IMR-90 (cell line): ENCODE results near the gene ACAT2. TPM values are rescaled to one million over a fixed set of nuclear protein-coding genes. Genes with fewer than 3 reads are reported as not detected.
A peak's percentile ranks its signal among the peaks of the same experiment; 100 is the strongest.

Source experiments
- ATAC-seq: fragments of 200-7000 bp; cut with Tn5 transposase; 2 replicates; pipeline ENCODE4 v1.9.1; 2020; ENCODE audit warnings: low read depth, mild to moderate bottlenecking, moderate library complexity
- BruUV-seq: library from RNA; stranded (reverse); fragments of 400-500 nt; replicated peaks from 2 replicates; lab custom pipeline; 2021; lab: Mats Ljungman, UMichigan
- CTCF ChIA-PET: fragments of 300-600 bp; formaldehyde crosslinking; extraction: SDS; loops from one replicate; lab custom pipeline; 2021; ENCODE audit warnings: antibody characterized with exemption; lab: Yijun Ruan, JAX
- POLR2A ChIA-PET: fragments of 300-600 bp; sonication (Branson Sonifier 250); formaldehyde crosslinking; loops from one replicate; lab custom pipeline; 2022; ENCODE audit warnings: antibody characterized with exemption; ENCODE audit not compliant: unreplicated experiment; lab: Charles Lee
- DNase-seq: peaks from one replicate; pipeline ENCODE4 v3.0.0; 2013
- H2AFZ ChIP-seq: replicated peaks from 2 replicates; pipeline ENCODE3; 2013; ENCODE audit warnings: low read length, mild to moderate bottlenecking; ENCODE audit not compliant: poor library complexity
- H2AK5ac ChIP-seq: 2 replicates; pipeline ENCODE4 v1.6.1; 2013; ENCODE audit warnings: low read depth, low read length, inconsistent platforms
- H2AK9ac ChIP-seq: replicated peaks from 2 replicates; pipeline ENCODE3; 2013; ENCODE audit warnings: mild to moderate bottlenecking, low read depth, low read length, moderate library complexity; ENCODE audit not compliant: poor library complexity
- H2BK120ac ChIP-seq: 2 replicates; pipeline ENCODE4 v1.6.1; 2013; ENCODE audit warnings: low read depth, low read length, inconsistent platforms
- H2BK15ac ChIP-seq: 3 replicates; pipeline ENCODE4 v1.6.1; 2013; ENCODE audit warnings: low read depth, low read length, inconsistent platforms
- H2BK20ac ChIP-seq: 2 replicates; pipeline ENCODE4 v1.6.1; 2013; ENCODE audit warnings: low read depth, mild to moderate bottlenecking, inconsistent platforms, low read length, moderate library complexity
- H2BK5ac ChIP-seq: 2 replicates; pipeline ENCODE4 v1.6.1; 2013; ENCODE audit warnings: mild to moderate bottlenecking, low read depth, low read length, inconsistent platforms; ENCODE audit not compliant: poor library complexity, severe bottlenecking
- H3K14ac ChIP-seq: replicated peaks from 2 replicates; pipeline ENCODE4 v1.6.1; 2013; ENCODE audit warnings: low read depth, low read length, inconsistent platforms
- H3K18ac ChIP-seq: 2 replicates; pipeline ENCODE4 v1.6.1; 2013; ENCODE audit warnings: low read depth, low read length, control low read depth
- H3K23ac ChIP-seq: 2 replicates; pipeline ENCODE4 v1.6.1; 2013; ENCODE audit warnings: low read depth, low read length, inconsistent platforms
- H3K27ac ChIP-seq: 2 replicates; pipeline ENCODE4 v1.5.1; 2013; ENCODE audit warnings: mild to moderate bottlenecking, control low read depth, low read length; ENCODE audit not compliant: insufficient read depth
- H3K27me3 ChIP-seq: 2 replicates; pipeline ENCODE4 v1.6.1; 2013; ENCODE audit warnings: low read length; ENCODE audit not compliant: control insufficient read depth, insufficient read depth
- H3K36me3 ChIP-seq: 2 replicates; pipeline ENCODE4 v1.6.1; 2013; ENCODE audit warnings: low read length, mixed read lengths; ENCODE audit not compliant: control insufficient read depth, insufficient read depth
- H3K4ac ChIP-seq: 2 replicates; pipeline ENCODE4 v1.6.1; 2013; ENCODE audit warnings: low read depth, low read length, inconsistent platforms
- H3K4me1 ChIP-seq: 2 replicates; pipeline ENCODE4 v1.6.1; 2013; ENCODE audit warnings: low read length, mixed read lengths; ENCODE audit not compliant: control insufficient read depth, insufficient read depth
- H3K4me2 ChIP-seq: 2 replicates; pipeline ENCODE4 v1.6.1; 2013; ENCODE audit warnings: low read depth, mild to moderate bottlenecking, control low read depth, low read length, moderate library complexity
- H3K4me3 ChIP-seq: 2 replicates; pipeline ENCODE4 v1.5.1; 2013; ENCODE audit warnings: low read depth, mild to moderate bottlenecking, control low read depth, low read length, moderate library complexity; ENCODE audit not compliant: insufficient read depth
- H3K56ac ChIP-seq: 2 replicates; pipeline ENCODE4 v1.6.1; 2013; ENCODE audit warnings: low read length, inconsistent platforms; ENCODE audit not compliant: insufficient read depth; ENCODE audit errors: extremely low read depth
- H3K79me1 ChIP-seq, 2 experiments: 2 replicates each; pipeline ENCODE4 v1.6.1; 2013; ENCODE audit warnings: low read length in 2 of 2, inconsistent platforms in 1 of 2, low read depth in 1 of 2
- H3K9ac ChIP-seq: 2 replicates; pipeline ENCODE4 v1.6.1; 2013; ENCODE audit warnings: low read depth, low read length, control low read depth
- H3K9me1 ChIP-seq: 2 replicates; pipeline ENCODE4 v1.6.1; 2013; ENCODE audit warnings: low read length, inconsistent platforms; ENCODE audit not compliant: insufficient read depth
- H3K9me3 ChIP-seq: 2 replicates; pipeline ENCODE4 v1.6.1; 2013; ENCODE audit warnings: low read length; ENCODE audit not compliant: control insufficient read depth, insufficient read depth
- H4K20me1 ChIP-seq: 2 replicates; pipeline ENCODE4 v1.6.1; 2013; ENCODE audit warnings: low read length, inconsistent platforms; ENCODE audit not compliant: insufficient read depth
- H4K5ac ChIP-seq: 2 replicates; pipeline ENCODE4 v1.6.1; 2013; ENCODE audit warnings: mild to moderate bottlenecking, low read depth, low read length, control low read depth
- H4K8ac ChIP-seq, 2 experiments: 2 replicates each; pipeline ENCODE4 v1.6.1; 2013; ENCODE audit warnings: low read depth in 2 of 2, low read length in 2 of 2, control low read depth in 1 of 2, inconsistent platforms in 1 of 2
- H4K91ac ChIP-seq: 2 replicates; pipeline ENCODE4 v1.6.1; 2013; ENCODE audit warnings: low read depth, low read length, inconsistent platforms; ENCODE audit not compliant: insufficient read depth
- CTCF ChIP-seq: conservative IDR thresholded peaks from 2 replicates; pipeline ENCODE4 v1.5.1; 2012; ENCODE audit warnings: mild to moderate bottlenecking, low read depth, low read length, improper control_type of control experiment
- ELK1 ChIP-seq: fragments of 150-350 bp; IDR thresholded peaks from 2 replicates; pipeline ENCODE4 v1.6.1; 2016; ENCODE audit warnings: low read depth, mild to moderate bottlenecking, low read length, moderate library complexity, borderline replicate concordance
- POLR2A ChIP-seq: IDR thresholded peaks from 2 replicates; pipeline ENCODE4 v1.6.1; 2012; ENCODE audit warnings: mild to moderate bottlenecking, low read depth, low read length
- RAD21 ChIP-seq: IDR thresholded peaks from 2 replicates; pipeline ENCODE4 v1.6.1; 2012; ENCODE audit warnings: low read length, improper control_type of control experiment
- RCOR1 ChIP-seq: IDR thresholded peaks from 2 replicates; pipeline ENCODE4 v1.6.1; 2012; ENCODE audit warnings: mild to moderate bottlenecking, low read length, improper control_type of control experiment; ENCODE audit not compliant: insufficient replicate concordance
- SMC3 ChIP-seq: fragments of 150-350 bp; IDR thresholded peaks from 2 replicates; pipeline ENCODE4 v1.6.1; 2016; ENCODE audit warnings: low read depth, mild to moderate bottlenecking, antibody characterized with exemption, low read length, moderate library complexity
- WGBS, 2 experiments: methylation state at CpG; one replicate each; pipeline versions ENCODE4 v1.1.5 to v1.1.7; 2013; ENCODE audit warnings: missing lambda C conversion rate in 2 of 2; ENCODE audit not compliant: insufficient read length in 1 of 2; ENCODE audit errors: extremely low coverage in 2 of 2; 5-methylcytosine and 5-hydroxymethylcytosine counted together
- dilution Hi-C: fragments of 300-500 bp; cut with HindIII; formaldehyde crosslinking; loops from one replicate; pipeline ENCODE4 v1.14.3; 2018; ENCODE audit warnings: low sequenced_read_pairs; ENCODE audit not compliant: unreplicated experiment
- in situ Hi-C: fragments of 300-500 bp; cut with MboI; formaldehyde crosslinking; loops from 3 replicates; pipeline ENCODE4 v1.14.3; 2019; ENCODE audit warnings: low sequenced_read_pairs, inconsistent platforms, mixed read lengths
- intact Hi-C: fragments of 100-400 bp; cut with micrococcal nuclease; formaldehyde crosslinking; loops from 2 replicates; pipeline ENCODE4 v1.10.0; 2022
- polyA plus RNA-seq, 3 experiments: library from polyadenylated mRNA; depleted of rRNA; stranded (reverse); fragments of >200 nt; gene quantifications; 2 replicates each; pipeline ENCODE4 v1.2.3, GENCODE V29; 2012; ENCODE audit warnings: low replicate concordance in 1 of 3
- total RNA-seq: library from RNA; depleted of rRNA; stranded (reverse); fragments of >200 nt; gene quantifications from 2 replicates; pipeline ENCODE4 v1.2.3, GENCODE V29; 2012

ACAT2 gene
- total and polyA plus RNA-seq, 2 of the 4 experiments (the other 2 are of a cell fraction) = 30.5 to 45.2 TPM

DNA sequence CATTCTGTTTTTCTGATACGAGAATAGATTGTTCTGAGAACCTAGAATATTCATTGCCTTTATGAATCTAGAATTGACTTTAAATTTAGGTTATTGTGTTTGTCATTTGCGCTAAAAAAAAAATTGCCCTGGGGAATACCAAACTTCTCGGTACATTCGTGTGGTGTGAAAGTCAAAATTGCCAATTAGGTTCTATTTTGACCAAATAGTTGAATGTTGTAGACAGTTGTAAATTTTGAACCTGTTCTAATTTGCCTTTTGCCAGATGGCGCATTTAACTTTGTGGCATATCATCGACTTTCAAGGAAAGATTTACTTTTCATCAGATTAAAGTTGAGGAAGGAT lies 31.5 kb upstream of the ACAT2 start:
- Histone ChIP-seq H2BK120ac (no peak overlapping the region), H3K18ac (no peak overlapping the region), H3K4me2 (no peak overlapping the region), H2BK20ac (no peak overlapping the region), H4K5ac (no peak overlapping the region), H2BK5ac (no peak overlapping the region), H3K4me1 (peaks cover 3% of the 10 kb centered on the region; the same call in 1 of the 2 replicates), H2AK5ac (no peak overlapping the region), H3K27ac (no peak overlapping the region), H3K9me3 (no peaks in the 10 kb centered on the region), H4K8ac (no peak overlapping the region), H2BK15ac (no peak overlapping the region), H3K27me3 (no peaks in the 10 kb centered on the region), H3K4ac (no peak overlapping the region), H3K9ac (no peak overlapping the region), H4K20me1 (peaks cover 76% of the 10 kb centered on the region), H3K14ac (no peak overlapping the region), H2AK9ac (no peak overlapping the region), H3K56ac (no peak overlapping the region), H3K36me3 (peaks cover 3% of the 10 kb centered on the region; the same call in 1 of the 2 replicates), H3K23ac (peak overlapping the region; percentile 29; the same call in 1 of the 2 replicates), H3K9me1 (peaks cover 8% of the 10 kb centered on the region), H4K91ac (no peak overlapping the region), H2AFZ (no peak overlapping the region), H3K79me1 (peaks cover 9 to 27% of the 10 kb centered on the region in 2 experiments), H3K4me3 (no peak overlapping the region)
- no TSS peak for BruUV-seq
- in situ Hi-C loops (loop anchor here (5.0 kb wide), 1 partner anchor 38 kb away; the partner anchor contains the start of gene SOD2), intact Hi-C loops (no loop called here), dilution Hi-C loops (no loop called here)
- POLR2A ChIA-PET = no interaction called here
- WGBS, 2 experiments = no CpG with 5 or more reads among the region's 6 CpGs
- DNase-seq = no peak
- CTCF ChIA-PET = interaction anchor here (1.0 kb wide), 1 partner anchor 10 kb away, joined by 5 read pairs; no protein-coding TSS in a partner anchor
- TF ChIP-seq CTCF (no peak), SMC3 (no peak), RCOR1 (no peak), RAD21 (no peak), POLR2A (no peak), ELK1 (no peak)
- no peak for ATAC-seq
